ENCODE results near the gene C3. TPM values are rescaled to one million over a fixed set of nuclear protein-coding genes. Genes with fewer than 3 reads are reported as not detected.
"Not testable (repeated sequence)": the region's sequence is repeated elsewhere in the genome, so short reads cannot be mapped to it uniquely, and the experiment has no call there.

Gene C3
- total and polyA plus RNA-seq, 4 donors, result 72.9 to 163 (median 111) TPM

DNA sequence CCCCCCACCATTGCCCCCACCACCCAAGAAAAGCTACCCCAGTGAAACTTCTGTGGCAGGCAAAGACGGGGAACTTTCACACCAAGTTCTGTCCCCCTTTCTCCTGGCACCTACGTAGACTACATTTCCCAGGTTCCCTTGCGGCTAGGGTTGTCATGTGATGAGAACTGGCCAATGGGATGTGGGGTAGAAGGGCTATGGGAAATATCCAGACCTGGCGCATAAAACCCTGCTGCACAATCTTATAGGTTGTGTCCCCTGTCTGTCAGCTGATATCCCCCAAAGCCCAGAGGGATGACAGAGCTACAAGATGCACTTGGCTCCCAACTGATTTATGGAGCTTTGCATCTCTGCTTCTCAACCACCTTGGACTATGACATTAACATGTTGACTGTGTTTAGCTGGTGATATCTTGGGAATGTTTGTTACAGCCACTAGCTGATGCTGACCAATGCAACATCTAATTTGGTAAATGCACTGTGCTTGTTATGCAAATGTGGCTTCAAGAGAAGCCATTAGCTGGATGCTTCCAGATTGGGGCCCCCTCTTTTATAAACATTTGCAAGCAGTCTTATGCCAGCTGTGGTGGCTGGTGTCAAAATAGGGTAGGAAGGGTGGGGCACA, 40.7 kb upstream of the C3 start:
- peaks cover 2% of the 10 kb centered on the region for H3K36me3 ChIP-seq (ENCODE audit: control insufficient read depth, insufficient read depth, low read length)
- no peak for DNase-seq (ENCODE audit: low read depth in 4 of 6, low spot score in 6 of 6)
- 33% methylated on average over 1 of the region's 4 CpGs for WGBS (ENCODE audit: insufficient coverage)

DNA sequence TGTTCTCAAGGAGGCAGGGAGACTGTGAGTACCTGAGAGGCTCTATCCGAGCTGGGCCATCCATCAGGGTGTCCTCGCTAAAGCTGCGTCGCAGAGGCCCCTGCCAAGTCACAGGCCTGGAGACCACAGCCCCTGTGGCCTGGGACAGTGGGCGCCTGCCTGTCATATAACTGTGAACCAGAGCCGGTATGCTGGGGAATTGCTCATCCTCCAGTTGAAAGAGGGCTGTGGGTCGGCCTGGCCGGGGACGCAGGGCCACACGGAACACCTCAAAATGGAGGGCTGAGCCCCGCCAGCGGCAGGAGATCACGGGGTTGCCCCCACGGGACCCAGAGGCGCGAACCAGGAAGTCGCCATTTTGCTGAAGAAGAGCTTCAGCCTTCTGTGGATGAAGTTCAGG, 40.2 kb upstream of the C3 start:
- WGBS (ENCODE audit: insufficient coverage), result 95% methylated on average over 12 of the region's 17 CpGs
- H3K9me3 ChIP-seq (ENCODE audit: control insufficient read depth, insufficient read depth, low read length), result no peaks in the 10 kb centered on the region

More for the DNA sequence above, 40.7 kb upstream of the C3 start:
- no peaks in the 10 kb centered on the region for H3K4me1 ChIP-seq (ENCODE audit: control insufficient read depth, insufficient read depth, low read length)
- H3K9me3 ChIP-seq (ENCODE audit: control insufficient read depth, insufficient read depth, low read length), result no peaks in the 10 kb centered on the region
- peaks cover 6% of the 10 kb centered on the region for H3K27me3 ChIP-seq (ENCODE audit: control insufficient read depth, insufficient read depth, low read length)
- no peak overlapping the region for H3K27ac ChIP-seq (ENCODE audit: low read depth, low read length)
- no peak overlapping the region for H3K4me3 ChIP-seq (ENCODE audit: low read depth, low read length)

DNA sequence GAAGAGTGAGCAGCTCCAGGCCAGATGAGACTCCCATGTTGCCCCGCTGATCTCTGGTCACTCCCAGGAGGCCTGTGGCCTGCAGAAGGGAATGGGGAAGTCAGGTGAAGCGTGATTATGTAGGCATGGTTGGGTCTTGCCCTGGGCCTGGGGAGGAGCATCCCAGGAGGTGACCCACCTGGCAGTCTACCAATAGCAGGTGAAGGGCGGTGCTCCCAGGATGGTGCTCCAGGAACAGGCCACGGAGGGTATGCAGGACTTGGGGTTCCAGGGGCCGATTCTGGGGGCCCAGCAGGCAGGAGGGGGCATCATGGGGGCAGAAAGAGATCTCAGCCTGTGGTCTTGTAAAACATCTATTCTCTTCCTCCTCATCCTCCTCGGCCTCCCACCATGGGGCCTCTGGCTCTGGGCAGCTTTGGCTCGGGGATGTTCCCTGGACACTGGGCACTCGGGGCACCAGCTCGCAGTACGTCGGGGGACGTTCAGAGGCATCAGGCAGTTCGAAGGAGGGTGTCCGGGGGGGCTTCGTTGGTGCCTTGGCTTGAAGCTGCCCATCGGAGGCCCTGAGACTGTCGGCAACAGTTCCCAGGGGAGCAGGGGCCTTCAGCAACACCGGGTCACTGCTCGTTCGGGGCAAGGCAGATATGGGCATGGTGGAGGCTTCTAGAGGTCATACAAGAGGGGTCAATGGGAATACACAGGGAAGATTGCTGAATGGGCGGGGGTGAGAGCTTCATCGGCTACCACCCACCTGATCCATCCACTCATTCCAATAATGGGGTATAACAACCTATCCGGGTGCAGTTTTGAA, 34.4 kb upstream of the C3 start:
- Histone ChIP-seq H3K27ac (ENCODE audit: low read depth, low read length) (no peak overlapping the region), H3K4me1 (ENCODE audit: control insufficient read depth, insufficient read depth, low read length) (peaks cover 14% of the 10 kb centered on the region), H3K27me3 (ENCODE audit: control insufficient read depth, insufficient read depth, low read length) (peaks cover 10% of the 10 kb centered on the region), H3K36me3 (ENCODE audit: control insufficient read depth, insufficient read depth, low read length) (peaks cover 23% of the 10 kb centered on the region), H3K9me3 (ENCODE audit: control insufficient read depth, insufficient read depth, low read length) (no peaks in the 10 kb centered on the region), H3K4me3 (ENCODE audit: low read depth, low read length) (no peak overlapping the region)
- no peak for DNase-seq (ENCODE audit: low read depth in 4 of 6, low spot score in 6 of 6)
- 94% methylated on average over 16 of the region's 23 CpGs for WGBS (ENCODE audit: insufficient coverage)

More for the DNA sequence above, 40.2 kb upstream of the C3 start:
- Histone ChIP-seq H3K36me3 (ENCODE audit: control insufficient read depth, insufficient read depth, low read length) (peaks cover 2% of the 10 kb centered on the region), H3K27me3 (ENCODE audit: control insufficient read depth, insufficient read depth, low read length) (peaks cover under 1% of the 10 kb centered on the region), H3K4me1 (ENCODE audit: control insufficient read depth, insufficient read depth, low read length) (no peaks in the 10 kb centered on the region), H3K4me3 (ENCODE audit: low read depth, low read length) (no peak overlapping the region), H3K27ac (ENCODE audit: low read depth, low read length) (no peak overlapping the region)
- no peak for DNase-seq (ENCODE audit: low read depth in 4 of 6, low spot score in 6 of 6)

DNA sequence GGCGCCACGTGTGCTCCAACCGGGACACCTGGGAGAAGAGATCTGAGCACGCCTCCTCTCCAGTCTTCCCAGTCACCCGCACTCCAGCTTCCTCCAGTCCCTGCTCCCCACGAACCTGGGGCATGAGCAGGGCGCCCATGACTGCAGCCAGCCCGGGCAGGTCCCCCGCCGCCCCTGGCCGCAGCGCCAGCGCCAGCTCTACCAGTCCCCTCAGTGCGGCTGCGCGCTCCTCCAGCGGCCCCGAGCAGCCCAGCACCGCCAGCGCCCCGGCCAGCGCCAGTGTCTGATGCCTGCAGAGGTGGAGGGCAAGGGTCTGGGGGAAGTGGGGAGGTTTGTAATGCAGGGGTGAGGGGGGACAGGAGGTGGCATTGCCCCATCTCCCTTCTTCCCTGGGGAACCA, 33.7 kb upstream of the C3 start:
- no peak for DNase-seq (ENCODE audit: low read depth in 4 of 6, low spot score in 6 of 6)
- H3K36me3 ChIP-seq (ENCODE audit: control insufficient read depth, insufficient read depth, low read length), result peaks cover 29% of the 10 kb centered on the region
- H3K4me3 ChIP-seq (ENCODE audit: low read depth, low read length), result no peak overlapping the region
- 88% methylated on average over 14 of the region's 22 CpGs for WGBS (ENCODE audit: insufficient coverage)
- peaks cover 14% of the 10 kb centered on the region for H3K4me1 ChIP-seq (ENCODE audit: control insufficient read depth, insufficient read depth, low read length)
- H3K9me3 ChIP-seq (ENCODE audit: control insufficient read depth, insufficient read depth, low read length), result no peaks in the 10 kb centered on the region
- no peak overlapping the region for H3K27ac ChIP-seq (ENCODE audit: low read depth, low read length)
- peaks cover 10% of the 10 kb centered on the region for H3K27me3 ChIP-seq (ENCODE audit: control insufficient read depth, insufficient read depth, low read length)

DNA sequence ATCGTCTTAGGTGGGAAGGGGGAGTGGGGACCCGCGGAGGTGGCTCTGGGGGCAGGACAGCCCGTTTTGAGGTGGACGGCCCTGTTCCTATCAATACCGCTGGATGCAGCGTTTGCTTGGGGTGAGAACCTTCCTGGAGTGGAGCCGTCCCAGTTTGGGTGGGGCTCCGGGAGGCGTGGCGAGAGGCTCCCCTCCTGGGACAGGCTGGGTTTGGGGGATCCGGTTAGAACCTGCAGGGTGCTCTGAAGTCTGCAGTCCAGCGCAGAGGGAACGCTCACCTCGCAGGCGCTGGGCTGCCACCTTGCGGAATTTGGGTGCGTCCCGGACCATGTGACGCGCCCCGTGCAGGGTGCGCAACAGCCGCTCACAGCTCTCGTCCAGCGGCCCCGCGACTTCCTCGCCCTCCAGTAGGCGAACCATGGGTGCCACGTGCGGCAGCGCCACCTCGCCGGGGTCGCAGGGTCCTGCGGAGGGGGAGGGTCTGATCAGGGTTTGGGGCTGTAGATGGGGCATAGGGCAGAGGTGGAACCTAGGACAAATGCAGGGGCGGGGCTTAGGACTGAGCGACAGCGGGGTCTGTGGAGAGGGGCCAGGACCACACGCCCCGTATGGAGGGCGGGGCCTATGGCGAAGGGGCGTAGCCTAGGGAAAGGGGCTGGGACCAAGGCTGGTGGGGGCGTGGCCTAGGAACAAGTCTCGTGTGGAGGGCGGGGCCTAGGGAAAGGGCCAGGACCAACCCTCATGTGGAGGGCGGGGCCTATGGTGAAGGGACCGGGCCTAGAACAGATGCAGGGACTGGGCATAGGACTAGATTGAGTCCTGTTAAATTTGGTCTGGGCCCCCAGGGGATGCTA, 33.0 kb upstream of the C3 start:
- peak in 2 of 6 donors; percentile 50 to 69 for DNase-seq (ENCODE audit: low read depth in 4 of 6, low spot score in 6 of 6)

DNA sequence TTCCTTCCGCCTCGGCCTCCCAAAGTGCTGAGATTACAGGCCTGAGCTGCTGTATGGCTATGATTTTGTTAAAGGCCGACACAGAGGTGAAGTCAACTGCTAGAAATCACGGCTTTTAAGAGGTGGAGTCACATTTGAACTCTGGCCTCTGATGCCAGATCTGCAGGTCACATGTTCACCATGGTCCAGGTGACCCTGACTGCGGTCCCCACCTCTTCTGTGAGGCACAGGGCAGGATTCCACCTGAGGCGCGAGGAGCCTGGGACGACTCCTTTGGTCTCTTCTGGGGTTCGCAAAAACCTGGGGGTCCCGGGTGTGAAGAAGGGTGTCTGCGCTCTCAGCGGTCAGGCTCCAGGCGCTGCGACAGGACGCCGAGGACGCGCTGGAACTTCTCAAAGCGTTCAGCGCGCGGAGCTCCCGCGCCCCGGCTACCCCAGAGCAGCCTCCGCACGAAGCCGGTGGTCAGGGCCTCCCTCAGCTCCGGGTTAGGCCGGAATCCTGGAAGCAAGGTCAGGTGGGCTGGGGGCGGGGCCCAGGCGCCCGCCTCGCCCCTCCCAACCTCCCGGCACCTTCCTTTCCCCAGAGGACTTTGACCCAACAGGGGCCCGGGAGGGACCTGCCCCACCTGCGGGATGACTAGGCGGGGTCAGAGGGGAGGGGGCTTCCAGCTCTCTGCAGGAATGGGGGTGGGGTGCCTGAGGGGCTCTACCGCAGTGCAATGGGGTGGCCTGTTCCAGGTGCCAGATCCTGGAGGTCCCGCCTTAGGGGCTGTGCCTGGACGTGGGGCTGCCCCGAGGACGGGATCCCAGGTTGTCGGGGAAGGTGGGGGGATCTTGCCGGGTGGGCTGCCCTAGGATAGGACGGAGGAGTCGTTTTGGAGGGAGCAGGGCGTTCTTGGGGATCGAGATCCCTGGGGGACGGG, 32.1 kb upstream of the C3 start:
- no peak overlapping the region for H3K27ac ChIP-seq (ENCODE audit: low read depth, low read length)
- DNase-seq (ENCODE audit: low read depth in 4 of 6, low spot score in 6 of 6), result no peak

More for the DNA sequence above, 33.0 kb upstream of the C3 start:
- Histone ChIP-seq H3K27ac (ENCODE audit: low read depth, low read length) (no peak overlapping the region), H3K9me3 (ENCODE audit: control insufficient read depth, insufficient read depth, low read length) (no peaks in the 10 kb centered on the region), H3K27me3 (ENCODE audit: control insufficient read depth, insufficient read depth, low read length) (peaks cover 10% of the 10 kb centered on the region), H3K36me3 (ENCODE audit: control insufficient read depth, insufficient read depth, low read length) (peaks cover 31% of the 10 kb centered on the region), H3K4me1 (ENCODE audit: control insufficient read depth, insufficient read depth, low read length) (peaks cover 14% of the 10 kb centered on the region), H3K4me3 (ENCODE audit: low read depth, low read length) (peak overlapping the region; percentile 38)
- 2% methylated on average over 50 of the region's 50 CpGs for WGBS (ENCODE audit: insufficient coverage)

DNA sequence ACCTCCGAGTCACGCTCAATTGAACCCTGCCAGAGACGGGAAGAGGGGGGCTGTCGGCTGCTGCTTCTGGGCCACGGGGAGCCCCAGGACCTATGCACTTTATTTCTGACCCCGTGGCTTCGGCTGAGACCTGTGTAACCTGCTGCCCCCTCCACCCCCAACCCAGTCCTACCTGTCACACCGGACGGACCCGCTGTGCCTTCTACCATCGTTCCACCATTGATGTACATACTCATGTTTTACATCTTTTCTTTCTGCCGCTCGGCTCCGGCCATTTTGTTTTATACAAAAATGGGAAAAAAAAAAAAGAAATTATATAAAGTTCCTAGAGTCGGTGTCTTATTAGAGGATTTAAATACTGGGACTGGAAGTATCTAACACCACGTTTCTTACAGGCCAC, 30.7 kb upstream of the C3 start:
- peaks cover 45% of the 10 kb centered on the region for H3K36me3 ChIP-seq (ENCODE audit: control insufficient read depth, insufficient read depth, low read length)
- peaks cover 3% of the 10 kb centered on the region for H3K9me3 ChIP-seq (ENCODE audit: control insufficient read depth, insufficient read depth, low read length)
- no peak overlapping the region for H3K4me3 ChIP-seq (ENCODE audit: low read depth, low read length)
- 92% methylated on average over 6 of the region's 16 CpGs for WGBS (ENCODE audit: insufficient coverage)
- DNase-seq (ENCODE audit: low read depth in 4 of 6, low spot score in 6 of 6), result no peak
- peaks cover 14% of the 10 kb centered on the region for H3K4me1 ChIP-seq (ENCODE audit: control insufficient read depth, insufficient read depth, low read length)
- H3K27me3 ChIP-seq (ENCODE audit: control insufficient read depth, insufficient read depth, low read length), result peaks cover 10% of the 10 kb centered on the region
- no peak overlapping the region for H3K27ac ChIP-seq (ENCODE audit: low read depth, low read length)

More for the DNA sequence above, 32.1 kb upstream of the C3 start:
- Histone ChIP-seq H3K4me3 (ENCODE audit: low read depth, low read length) (peak overlapping the region; percentile 38), H3K9me3 (ENCODE audit: control insufficient read depth, insufficient read depth, low read length) (no peaks in the 10 kb centered on the region), H3K4me1 (ENCODE audit: control insufficient read depth, insufficient read depth, low read length) (peaks cover 14% of the 10 kb centered on the region), H3K36me3 (ENCODE audit: control insufficient read depth, insufficient read depth, low read length) (peaks cover 32% of the 10 kb centered on the region), H3K27me3 (ENCODE audit: control insufficient read depth, insufficient read depth, low read length) (peaks cover 10% of the 10 kb centered on the region)
- 33% methylated on average over 43 of the region's 50 CpGs for WGBS (ENCODE audit: insufficient coverage)

DNA sequence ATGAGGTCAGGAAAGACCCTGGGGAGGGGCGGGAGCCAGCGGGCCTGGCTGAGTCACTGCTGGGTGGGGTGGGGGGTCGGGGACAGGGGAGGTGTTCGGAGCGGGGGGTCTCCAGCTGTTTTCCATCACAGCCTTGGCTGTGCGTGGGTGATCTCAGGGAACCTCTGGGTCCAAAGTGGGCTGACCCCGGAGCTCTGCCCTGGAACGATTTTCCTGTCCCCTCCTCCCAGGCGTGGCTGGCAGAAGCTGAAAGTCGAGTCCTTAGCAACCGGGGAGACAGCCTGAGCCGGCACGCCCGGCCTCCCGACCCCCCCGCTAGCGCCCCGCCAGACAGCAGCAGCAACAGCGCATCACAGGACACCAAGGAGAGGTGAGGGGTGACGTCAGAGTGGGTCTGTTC, 29.6 kb upstream of the C3 start:
- no peak for DNase-seq (ENCODE audit: low read depth in 4 of 6, low spot score in 6 of 6)
- peaks cover 49% of the 10 kb centered on the region for H3K36me3 ChIP-seq (ENCODE audit: control insufficient read depth, insufficient read depth, low read length)

DNA sequence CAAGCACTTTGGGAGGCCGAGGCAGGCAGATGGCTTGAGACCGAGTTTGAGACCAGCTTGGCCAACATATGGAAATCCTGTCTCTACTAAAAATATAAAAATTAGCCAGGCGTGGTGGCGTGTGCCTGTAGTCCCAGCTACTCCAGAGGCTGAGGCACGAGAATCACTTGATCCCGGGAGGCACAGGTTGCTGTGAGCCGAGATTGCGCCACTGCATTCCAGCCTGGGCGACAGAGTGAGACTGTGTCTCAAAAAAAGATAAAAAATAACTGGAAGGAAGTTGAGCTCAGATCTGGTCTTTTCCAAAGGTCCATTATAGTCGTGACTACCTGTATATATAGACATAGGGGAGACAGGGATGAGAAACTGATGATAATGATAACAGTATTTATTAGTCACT, 28.1 kb upstream of the C3 start:
- H3K9me3 ChIP-seq (ENCODE audit: control insufficient read depth, insufficient read depth, low read length); H3K27me3 ChIP-seq (ENCODE audit: control insufficient read depth, insufficient read depth, low read length); H3K27ac ChIP-seq (ENCODE audit: low read depth, low read length); DNase-seq (ENCODE audit: low read depth in 4 of 6, low spot score in 6 of 6); H3K4me3 ChIP-seq (ENCODE audit: low read depth, low read length): not testable (repeated sequence)
- WGBS (ENCODE audit: insufficient coverage), result 98% methylated on average over 7 of the region's 10 CpGs
- Histone ChIP-seq H3K36me3 (ENCODE audit: control insufficient read depth, insufficient read depth, low read length) (peaks cover 60% of the 10 kb centered on the region), H3K4me1 (ENCODE audit: control insufficient read depth, insufficient read depth, low read length) (peaks cover 22% of the 10 kb centered on the region)

More for the DNA sequence above, 29.6 kb upstream of the C3 start:
- WGBS (ENCODE audit: insufficient coverage), result 79% methylated on average over 18 of the region's 20 CpGs
- Histone ChIP-seq H3K4me1 (ENCODE audit: control insufficient read depth, insufficient read depth, low read length) (peaks cover 16% of the 10 kb centered on the region), H3K9me3 (ENCODE audit: control insufficient read depth, insufficient read depth, low read length) (peaks cover 3% of the 10 kb centered on the region), H3K27ac (ENCODE audit: low read depth, low read length) (no peak overlapping the region), H3K4me3 (ENCODE audit: low read depth, low read length) (no peak overlapping the region), H3K27me3 (ENCODE audit: control insufficient read depth, insufficient read depth, low read length) (peaks cover 10% of the 10 kb centered on the region)

Measured in spinal cord (tissue), 10 donors.